GM23338 (cell line): ENCODE data around the gene PSKH1.

Source experiments
- EZH2 ChIP-seq: fragments of 200-600 bp; sonication (generic); IDR thresholded peaks from one replicate; pipeline ENCODE4 v1.8.0; 2017; ENCODE audit warnings: antibody characterized with exemption, mild to moderate bottlenecking, low read depth; ENCODE audit not compliant: unreplicated experiment
- TF ChIP-seq, protein P1 (sequence below), 2 experiments: fragments of 200-600 bp in 1 of 2; sonication (generic) in 1 of 2; conservative IDR thresholded peaks; 2 replicates each; pipeline versions ENCODE4 v1.5.1 to v1.6.1; 2016 to 2017; ENCODE audit warnings: antibody characterized with exemption in 2 of 2, low read depth in 2 of 2, mild to moderate bottlenecking in 2 of 2, moderate library complexity in 1 of 2
- TF ChIP-seq, protein P2 (sequence below): IDR thresholded peaks from one replicate; pipeline ENCODE4 v1.6.1; 2018; ENCODE audit warnings: antibody characterized with exemption; ENCODE audit not compliant: unreplicated experiment

- no peak for TF ChIP-seq EZH2
- TF ChIP-seq, protein P1, sequence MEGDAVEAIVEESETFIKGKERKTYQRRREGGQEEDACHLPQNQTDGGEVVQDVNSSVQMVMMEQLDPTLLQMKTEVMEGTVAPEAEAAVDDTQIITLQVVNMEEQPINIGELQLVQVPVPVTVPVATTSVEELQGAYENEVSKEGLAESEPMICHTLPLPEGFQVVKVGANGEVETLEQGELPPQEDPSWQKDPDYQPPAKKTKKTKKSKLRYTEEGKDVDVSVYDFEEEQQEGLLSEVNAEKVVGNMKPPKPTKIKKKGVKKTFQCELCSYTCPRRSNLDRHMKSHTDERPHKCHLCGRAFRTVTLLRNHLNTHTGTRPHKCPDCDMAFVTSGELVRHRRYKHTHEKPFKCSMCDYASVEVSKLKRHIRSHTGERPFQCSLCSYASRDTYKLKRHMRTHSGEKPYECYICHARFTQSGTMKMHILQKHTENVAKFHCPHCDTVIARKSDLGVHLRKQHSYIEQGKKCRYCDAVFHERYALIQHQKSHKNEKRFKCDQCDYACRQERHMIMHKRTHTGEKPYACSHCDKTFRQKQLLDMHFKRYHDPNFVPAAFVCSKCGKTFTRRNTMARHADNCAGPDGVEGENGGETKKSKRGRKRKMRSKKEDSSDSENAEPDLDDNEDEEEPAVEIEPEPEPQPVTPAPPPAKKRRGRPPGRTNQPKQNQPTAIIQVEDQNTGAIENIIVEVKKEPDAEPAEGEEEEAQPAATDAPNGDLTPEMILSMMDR (conservative IDR thresholded peaks at IDR 0.05; ENCODE audit: low read depth in 2 of 2), result no peak
- TF ChIP-seq, protein P2, sequence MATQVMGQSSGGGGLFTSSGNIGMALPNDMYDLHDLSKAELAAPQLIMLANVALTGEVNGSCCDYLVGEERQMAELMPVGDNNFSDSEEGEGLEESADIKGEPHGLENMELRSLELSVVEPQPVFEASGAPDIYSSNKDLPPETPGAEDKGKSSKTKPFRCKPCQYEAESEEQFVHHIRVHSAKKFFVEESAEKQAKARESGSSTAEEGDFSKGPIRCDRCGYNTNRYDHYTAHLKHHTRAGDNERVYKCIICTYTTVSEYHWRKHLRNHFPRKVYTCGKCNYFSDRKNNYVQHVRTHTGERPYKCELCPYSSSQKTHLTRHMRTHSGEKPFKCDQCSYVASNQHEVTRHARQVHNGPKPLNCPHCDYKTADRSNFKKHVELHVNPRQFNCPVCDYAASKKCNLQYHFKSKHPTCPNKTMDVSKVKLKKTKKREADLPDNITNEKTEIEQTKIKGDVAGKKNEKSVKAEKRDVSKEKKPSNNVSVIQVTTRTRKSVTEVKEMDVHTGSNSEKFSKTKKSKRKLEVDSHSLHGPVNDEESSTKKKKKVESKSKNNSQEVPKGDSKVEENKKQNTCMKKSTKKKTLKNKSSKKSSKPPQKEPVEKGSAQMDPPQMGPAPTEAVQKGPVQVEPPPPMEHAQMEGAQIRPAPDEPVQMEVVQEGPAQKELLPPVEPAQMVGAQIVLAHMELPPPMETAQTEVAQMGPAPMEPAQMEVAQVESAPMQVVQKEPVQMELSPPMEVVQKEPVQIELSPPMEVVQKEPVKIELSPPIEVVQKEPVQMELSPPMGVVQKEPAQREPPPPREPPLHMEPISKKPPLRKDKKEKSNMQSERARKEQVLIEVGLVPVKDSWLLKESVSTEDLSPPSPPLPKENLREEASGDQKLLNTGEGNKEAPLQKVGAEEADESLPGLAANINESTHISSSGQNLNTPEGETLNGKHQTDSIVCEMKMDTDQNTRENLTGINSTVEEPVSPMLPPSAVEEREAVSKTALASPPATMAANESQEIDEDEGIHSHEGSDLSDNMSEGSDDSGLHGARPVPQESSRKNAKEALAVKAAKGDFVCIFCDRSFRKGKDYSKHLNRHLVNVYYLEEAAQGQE, result no peak
These were observed 84.0 kb downstream of the PSKH1 start for GRCh38 chr16:67977005-67977404.
